GM12891 (cell line): Measurements from ENCODE around the gene OSBPL1A.

Source experiments
- DNase-seq: peaks from one replicate; pipeline ENCODE4 v3.0.0; 2011; ENCODE audit warnings: low spot score; ENCODE audit not compliant: insufficient read length
- FAIRE-seq: peaks from 2 replicates; lab custom pipeline; 2011; peaks lifted over from hg19 to GRCh38; lab: Jason Lieb, UNC
- PAX5 ChIP-seq: IDR thresholded peaks from 2 replicates; pipeline ENCODE4 v1.6.1; 2011; ENCODE audit warnings: low read length, moderate library complexity, mild to moderate bottlenecking; ENCODE audit not compliant: insufficient read depth, severe bottlenecking
- POLR2A ChIP-seq: IDR thresholded peaks from 2 replicates; pipeline ENCODE4 v1.6.1; 2011; ENCODE audit warnings: low read depth, low read length, control low read depth
- POLR2AphosphoS5 ChIP-seq: IDR thresholded peaks from 2 replicates; pipeline ENCODE4 v1.6.1; 2011; ENCODE audit warnings: low read depth, low read length, control low read depth
- POU2F2 ChIP-seq: IDR thresholded peaks from 2 replicates; pipeline ENCODE4 v1.6.1; 2011; ENCODE audit warnings: low read depth, mild to moderate bottlenecking, control low read depth, low read length, moderate library complexity
- SPI1 ChIP-seq: IDR thresholded peaks from 2 replicates; pipeline ENCODE4 v1.6.1; 2011; ENCODE audit warnings: low read depth, low read length, control low read depth
- TAF1 ChIP-seq: IDR thresholded peaks from 2 replicates; pipeline ENCODE4 v1.6.1; 2011; ENCODE audit warnings: low read depth, low read length, control low read depth

Gene OSBPL1A

DNA sequence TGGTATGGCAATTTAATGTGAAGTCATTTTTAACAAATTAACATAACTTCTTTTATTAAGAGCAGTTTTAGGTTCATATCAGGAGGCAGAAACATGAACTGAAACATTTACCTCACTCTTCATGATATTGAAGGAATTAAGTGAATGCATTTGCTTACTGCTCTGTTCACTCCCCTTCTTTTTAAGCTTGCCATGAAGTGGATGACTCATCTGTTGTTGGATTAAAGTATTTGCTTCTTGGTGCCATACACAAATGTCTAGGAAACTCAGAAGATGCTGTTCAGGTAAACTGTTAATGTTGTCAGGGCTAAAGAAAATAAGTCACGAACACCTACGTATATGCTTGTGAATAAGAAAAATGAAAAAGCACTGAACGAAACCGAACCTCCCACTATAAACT, 268.9 kb downstream of the OSBPL1A start:
- DNase-seq (no peak), FAIRE-seq (no peak)
- TF ChIP-seq POLR2A (no peak), TAF1 (no peak), SPI1 (no peak), PAX5 (no peak), POU2F2 (no peak)

DNA sequence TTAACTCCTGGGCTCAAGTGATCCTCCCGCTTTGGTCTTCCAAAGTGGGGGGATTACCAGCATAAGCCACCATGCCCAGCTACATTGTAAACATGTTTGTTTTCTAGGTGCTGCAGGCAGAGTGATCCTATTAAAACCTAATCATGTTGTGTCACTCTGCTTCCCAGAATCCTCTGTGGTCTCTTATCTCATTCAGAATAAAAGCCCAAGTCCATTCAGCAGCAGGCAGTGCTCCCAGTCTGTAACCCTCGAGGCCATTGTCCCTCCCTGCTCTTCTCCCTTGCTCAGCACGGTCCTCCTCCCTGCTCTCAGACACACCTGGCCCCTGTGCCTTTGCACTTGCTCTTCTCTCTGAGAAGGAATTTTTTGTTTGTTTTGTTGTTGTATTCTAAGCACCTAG, 269.9 kb downstream of the OSBPL1A start:
- no peak for FAIRE-seq
- TF ChIP-seq POLR2AphosphoS5 (no peak), TAF1 (no peak)
- DNase-seq = no peak

DNA sequence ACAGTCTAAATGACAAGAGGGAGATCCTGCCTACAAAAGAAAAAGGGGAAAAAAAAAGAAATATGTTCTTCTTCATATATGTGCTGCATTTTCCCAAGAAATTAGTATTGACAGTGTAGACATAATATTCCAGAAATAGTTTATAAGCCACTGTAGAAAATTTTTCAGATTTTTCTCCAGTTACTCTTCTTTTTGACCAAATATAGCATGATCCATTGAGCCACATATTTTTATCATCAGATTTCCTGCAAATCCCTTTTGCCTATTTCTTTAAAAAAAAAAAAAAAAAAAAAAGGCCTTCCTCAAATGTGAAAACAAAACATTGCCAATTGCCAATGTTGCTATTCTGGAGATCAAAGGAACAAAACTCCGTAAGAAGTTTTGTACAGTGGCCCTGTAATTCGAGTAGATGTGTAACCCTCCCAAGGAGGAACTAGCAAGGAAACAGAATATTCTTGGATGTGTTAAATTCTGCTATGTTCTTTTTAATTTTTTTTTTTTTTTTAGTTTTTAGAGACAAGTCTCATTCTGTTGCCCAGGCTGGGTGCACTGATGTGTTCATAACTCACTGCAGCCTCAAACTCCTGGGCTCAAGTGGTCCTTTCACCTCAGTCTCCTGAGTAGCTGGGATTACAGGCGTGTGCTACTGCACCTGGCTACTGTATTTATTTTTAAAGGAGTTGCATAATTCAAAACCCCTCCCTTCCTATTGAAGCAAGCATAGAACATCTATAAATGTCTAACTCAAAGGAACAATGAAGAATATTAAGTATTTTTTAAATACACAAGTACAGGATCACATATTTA, 271.3 kb downstream of the OSBPL1A start:
- no peak for TF ChIP-seq POU2F2
- TF ChIP-seq SPI1 = no peak
- no peak for TF ChIP-seq TAF1
- TF ChIP-seq POLR2AphosphoS5 = no peak
- TF ChIP-seq PAX5 = no peak
- TF ChIP-seq POLR2A = no peak
- FAIRE-seq = no peak
- DNase-seq = no peak

DNA sequence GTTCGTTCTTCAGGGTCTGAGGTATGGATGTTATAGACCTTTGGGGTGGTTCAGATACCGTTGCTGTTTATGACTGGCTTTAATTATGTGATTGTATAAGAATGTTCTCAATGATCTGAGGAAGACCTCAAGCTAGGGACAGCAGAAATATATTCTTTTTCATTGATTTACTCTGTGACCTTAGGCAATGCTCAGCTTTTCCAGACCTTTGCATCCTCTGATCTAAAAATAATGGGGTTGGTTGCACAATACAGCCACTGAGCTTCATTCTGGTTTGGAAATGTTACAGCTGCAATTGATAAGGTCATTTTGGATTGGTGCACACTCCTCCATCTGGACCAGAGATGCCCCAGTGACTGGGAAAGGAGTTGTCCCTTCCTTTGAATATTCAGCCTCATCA, 276.0 kb downstream of the OSBPL1A start:
- FAIRE-seq (no peak), DNase-seq (no peak)
- no peak for TF ChIP-seq POLR2A
- no peak for TF ChIP-seq SPI1
- TF ChIP-seq TAF1 = no peak
- TF ChIP-seq POU2F2 = no peak
- no peak for TF ChIP-seq POLR2AphosphoS5
- TF ChIP-seq PAX5 = no peak

DNA sequence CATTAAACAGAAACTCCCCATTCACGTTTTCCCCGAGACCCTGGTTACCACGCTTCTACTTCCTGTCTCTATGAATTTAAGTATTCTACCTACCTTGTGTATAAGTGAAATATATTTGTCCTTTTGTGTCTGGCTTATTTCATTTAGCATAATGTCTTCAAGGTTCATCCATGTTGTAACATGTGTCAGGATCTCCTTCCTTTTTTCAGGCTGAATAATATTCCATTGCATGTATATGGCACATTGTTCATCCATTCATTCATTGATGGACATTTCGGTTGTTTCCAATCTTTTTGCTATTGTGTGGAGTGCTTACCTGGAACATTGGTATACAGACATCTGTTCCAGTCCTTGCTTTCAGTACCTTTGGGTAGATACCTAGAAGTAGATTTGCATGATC, 276.9 kb downstream of the OSBPL1A start:
- DNase-seq = no peak
- TF ChIP-seq POLR2AphosphoS5 (no peak), PAX5 (no peak), POLR2A (no peak), SPI1 (no peak)
- no peak for FAIRE-seq

DNA sequence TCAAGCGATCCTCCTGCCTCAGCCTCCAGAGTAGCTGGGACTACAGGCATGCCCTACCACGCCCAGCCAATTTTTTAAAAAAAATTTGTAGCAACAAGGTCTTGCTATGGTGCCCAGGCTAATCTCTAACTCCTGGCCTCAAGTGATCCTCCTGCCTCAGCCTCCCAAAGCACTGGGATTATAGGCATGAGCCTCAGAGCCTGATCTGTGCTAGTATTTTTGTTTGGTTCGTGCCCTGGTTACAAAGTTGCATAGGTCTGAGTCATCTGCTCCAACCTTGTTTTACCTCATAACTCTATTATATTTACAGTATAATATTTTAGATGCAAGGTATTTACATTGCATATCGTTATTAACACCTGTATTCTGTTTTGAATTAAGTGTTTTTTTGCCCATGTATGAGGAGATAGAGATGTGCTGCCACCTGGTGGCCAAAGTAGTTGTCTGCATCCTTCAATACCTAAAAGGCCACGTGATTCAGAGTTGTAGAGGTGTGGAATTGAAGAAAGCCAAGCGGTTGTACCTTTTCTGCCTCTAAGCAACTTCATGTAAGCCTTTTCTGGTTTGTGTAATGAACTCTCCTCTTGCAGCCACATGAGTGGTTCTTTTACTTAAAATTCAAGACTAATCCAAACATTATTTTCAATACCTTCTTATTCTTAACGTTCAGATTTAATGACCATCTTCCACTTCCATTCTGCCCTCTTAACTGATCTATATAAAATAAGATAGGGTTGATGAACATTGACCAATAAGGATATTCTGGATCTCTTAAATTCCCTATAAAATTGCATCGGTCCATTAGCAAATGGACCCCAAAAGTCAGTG, 278.7 kb downstream of the OSBPL1A start:
- peak; percentile 82 for FAIRE-seq
- TF ChIP-seq POLR2AphosphoS5 (no peak), PAX5 (no peak), SPI1 (no peak), POLR2A (no peak), POU2F2 (no peak), TAF1 (no peak)
- no peak for DNase-seq

DNA sequence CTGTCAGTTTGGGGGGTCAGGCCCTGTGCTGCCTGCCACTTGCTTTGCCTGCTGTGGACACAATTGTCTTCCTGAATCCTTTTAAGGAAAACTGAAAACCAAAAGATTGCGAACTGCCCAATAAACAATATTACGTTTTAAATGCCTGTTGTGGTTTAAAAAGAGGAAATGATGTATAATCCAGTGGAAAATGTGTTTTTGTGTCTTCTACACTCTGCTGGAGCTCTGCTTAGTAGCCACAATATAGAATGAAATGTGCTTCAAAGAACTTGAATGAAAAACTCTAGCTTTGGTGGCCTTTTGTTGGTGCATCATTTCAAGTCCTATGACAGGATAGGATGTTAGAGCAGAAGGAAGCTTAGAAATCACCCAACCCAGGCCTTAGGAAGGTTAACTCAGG, 282.0 kb downstream of the OSBPL1A start:
- TF ChIP-seq SPI1 (peak; percentile 48), POLR2A (no peak)
- FAIRE-seq (no peak), DNase-seq (no peak)

DNA sequence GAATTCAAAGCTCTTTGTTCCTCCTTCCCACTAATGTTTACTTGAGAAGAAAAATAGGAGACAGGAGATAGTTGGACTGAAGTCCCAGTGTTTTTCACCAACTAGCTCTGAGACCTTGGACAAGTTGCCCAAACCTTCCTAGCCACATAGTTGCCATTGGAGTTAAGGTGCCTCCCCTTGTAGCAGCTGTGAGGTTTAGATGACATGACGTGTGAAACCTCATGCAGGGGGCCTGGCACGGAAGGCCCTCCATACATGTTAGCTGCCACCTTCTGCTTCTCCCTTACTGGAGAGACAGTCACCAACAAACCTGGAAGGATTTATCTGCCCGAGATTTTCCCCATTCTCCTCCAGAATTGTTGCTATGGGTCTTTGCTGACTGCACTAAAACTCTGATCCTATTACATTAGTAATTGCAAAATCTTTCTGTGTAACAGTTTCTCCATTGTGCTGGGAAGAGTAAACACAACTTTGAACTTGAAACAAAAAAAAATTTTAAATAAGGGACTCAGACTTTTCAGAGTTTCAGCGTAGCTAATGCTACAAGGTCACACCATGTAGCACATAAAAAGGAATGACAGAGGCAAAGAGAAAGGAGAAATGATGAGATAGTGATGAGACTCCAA, 282.6 kb downstream of the OSBPL1A start:
- FAIRE-seq (no peak), DNase-seq (no peak)
- TF ChIP-seq SPI1 (no peak), POLR2A (no peak), POU2F2 (no peak), PAX5 (no peak), POLR2AphosphoS5 (no peak), TAF1 (no peak)

DNA sequence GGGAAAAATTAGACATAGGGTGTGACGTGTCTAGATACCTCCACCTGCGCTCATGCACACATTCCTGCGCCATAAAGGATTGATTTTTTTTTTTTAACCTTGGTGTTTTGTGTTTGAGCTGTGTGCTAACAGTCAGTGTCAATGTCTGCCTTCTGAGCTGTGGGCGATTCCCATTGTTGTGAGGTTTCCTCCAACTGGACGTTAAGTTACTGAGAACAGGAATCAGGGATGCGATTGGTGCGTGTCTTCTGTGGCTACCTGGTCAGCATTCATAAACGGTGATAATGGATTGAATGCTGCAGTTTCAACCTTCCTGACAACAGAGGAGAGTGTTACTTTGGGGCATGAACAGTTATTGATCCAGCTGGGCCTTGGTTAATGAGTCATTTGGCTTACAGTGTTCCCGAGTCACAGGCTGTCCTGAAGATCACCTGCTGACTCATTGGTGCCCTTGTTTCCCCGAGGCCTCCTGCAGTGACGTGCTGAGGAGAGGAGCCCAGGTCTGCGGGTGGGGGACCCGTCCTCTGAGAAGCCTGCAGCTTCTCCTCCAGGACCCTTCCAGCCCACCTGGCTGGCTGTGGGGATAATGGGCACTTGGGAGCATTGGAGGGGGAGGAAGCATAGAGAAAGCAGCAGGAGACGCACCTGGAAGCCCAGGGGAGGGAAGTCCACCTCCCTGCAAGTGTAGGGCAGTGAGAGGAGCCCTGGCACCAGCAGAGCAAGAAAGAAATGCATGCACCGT, 284.6 kb downstream of the OSBPL1A start:
- TF ChIP-seq POU2F2 (no peak), SPI1 (no peak), POLR2AphosphoS5 (no peak), PAX5 (no peak), TAF1 (no peak)
- FAIRE-seq (no peak), DNase-seq (no peak)
